A673 (cell line): ENCODE data around the gene PKIB. TPM values are rescaled to one million over a fixed set of nuclear protein-coding genes. Genes with fewer than 3 reads are reported as not detected.

Experiments
- BruUV-seq: library from RNA; stranded (reverse); fragments of 400-500 nt; replicated peaks from 2 replicates; lab custom pipeline; 2021; lab: Mats Ljungman, UMichigan
- CTCF ChIA-PET: fragments of 300-600 bp; sonication (Branson Sonifier 250); formaldehyde crosslinking; loops from one replicate; lab custom pipeline; 2022; ENCODE audit warnings: antibody characterized with exemption; lab: Charles Lee
- POLR2A ChIA-PET: fragments of 300-600 bp; sonication (Branson Sonifier 250); formaldehyde crosslinking; loops from one replicate; lab custom pipeline; 2022; ENCODE audit warnings: antibody characterized with exemption; ENCODE audit not compliant: low non-redundant PET; lab: Charles Lee
- DNase-seq: peaks from one replicate; pipeline ENCODE4 v3.0.0-alpha.2; 2015; ENCODE audit warnings: low spot score
- H3K27ac ChIP-seq: fragments of 200-600 bp; sonication (generic); 2 replicates; pipeline ENCODE4 v1.5.1; 2016; ENCODE audit warnings: mixed run types, low read depth, mild to moderate bottlenecking, mixed read lengths, antibody characterized with exemption, low read length; ENCODE audit not compliant: poor library complexity, severe bottlenecking
- H3K27me3 ChIP-seq: fragments of 200-600 bp; sonication (generic); replicated peaks from 2 replicates; pipeline ENCODE4 v1.6.1; 2017; ENCODE audit warnings: mixed run types, low read depth, mild to moderate bottlenecking, mixed read lengths, antibody characterized with exemption, low read length; ENCODE audit not compliant: insufficient read depth, poor library complexity
- H3K36me3 ChIP-seq: fragments of 200-600 bp; sonication (generic); 2 replicates; pipeline ENCODE4 v1.6.1; 2016; ENCODE audit warnings: mixed run types, mild to moderate bottlenecking, mixed read lengths, antibody characterized with exemption, low read length; ENCODE audit not compliant: insufficient read depth, poor library complexity, severe bottlenecking
- H3K4me1 ChIP-seq: fragments of 200-600 bp; sonication (generic); 2 replicates; pipeline ENCODE4 v1.6.1; 2017; ENCODE audit warnings: mixed run types, mild to moderate bottlenecking, mixed read lengths, antibody characterized with exemption, low read length; ENCODE audit not compliant: insufficient read depth, poor library complexity, severe bottlenecking
- H3K4me3 ChIP-seq: fragments of 200-600 bp; sonication (generic); 2 replicates; pipeline ENCODE4 v1.5.1; 2016; ENCODE audit warnings: low read depth, mixed run types, mild to moderate bottlenecking, mixed read lengths, low read length; ENCODE audit not compliant: poor library complexity, severe bottlenecking
- H3K9me3 ChIP-seq: fragments of 200-600 bp; sonication (generic); 2 replicates; pipeline ENCODE4 v1.6.1; 2016; ENCODE audit warnings: mixed run types, low read depth, mild to moderate bottlenecking, mixed read lengths, antibody characterized with exemption, low read length; ENCODE audit not compliant: poor library complexity, severe bottlenecking
- CTCF ChIP-seq: fragments of 300-800, 200-600 bp; sonication (generic); conservative IDR thresholded peaks from 2 replicates; pipeline ENCODE4 v1.5.1; 2017; ENCODE audit warnings: low read depth, mild to moderate bottlenecking, antibody characterized with exemption, low read length, moderate library complexity, mixed read lengths
- EZH2 ChIP-seq: fragments of 200-600 bp; sonication (generic); IDR thresholded peaks from 2 replicates; pipeline ENCODE4 v1.6.1; 2017; ENCODE audit warnings: borderline replicate concordance, low read depth, mild to moderate bottlenecking, mixed read lengths, antibody characterized with exemption, low read length; ENCODE audit not compliant: poor library complexity, severe bottlenecking
- intact Hi-C: fragments of 100-400 bp; cut with micrococcal nuclease; formaldehyde crosslinking; loops from one replicate; pipeline ENCODE4 v1.10.0; 2022; ENCODE audit not compliant: unreplicated experiment
- total RNA-seq: library from RNA; stranded (reverse); gene quantifications from 2 replicates; pipeline ENCODE4 v1.2.3, GENCODE V29; 2021

Gene PKIB
- total RNA-seq, 1 experiment from 2014 or later, result 11.5 TPM

- BruUV-seq, result no TSS peak
- no peak for TF ChIP-seq CTCF
- no peak for TF ChIP-seq EZH2
- peaks cover 3% of the 10 kb centered on the region for H3K4me1 ChIP-seq
- POLR2A ChIA-PET, result interaction anchor here (0.9 kb wide), 1 partner anchor 40 kb away, joined by 4 read pairs; no protein-coding TSS in a partner anchor
- H3K27ac ChIP-seq, result no peak overlapping the region
- no peaks in the 10 kb centered on the region for H3K36me3 ChIP-seq
- CTCF ChIA-PET, result no interaction called here
- H3K9me3 ChIP-seq, result no peaks in the 10 kb centered on the region
- no peak overlapping the region for H3K4me3 ChIP-seq
- no peak for DNase-seq
- no peaks in the 10 kb centered on the region for H3K27me3 ChIP-seq
- intact Hi-C loops, result no loop called here
These were observed 68.6 kb downstream of the PKIB start for GRCh38 chr6:122678841-122679240.

- Histone ChIP-seq H3K9me3 (no peaks in the 10 kb centered on the region), H3K27ac (no peak overlapping the region), H3K4me3 (no peak overlapping the region), H3K36me3 (no peaks in the 10 kb centered on the region), H3K4me1 (peaks cover 3% of the 10 kb centered on the region), H3K27me3 (no peaks in the 10 kb centered on the region)
- DNase-seq, result peak; percentile 15
- ChIA-PET CTCF (no interaction called here), POLR2A (no interaction called here)
- intact Hi-C loops, result loop anchor here (1.0 kb wide), 1 partner anchor 27 kb away; no protein-coding TSS in a partner anchor
- BruUV-seq, result no TSS peak
- TF ChIP-seq CTCF, result no peak
- no peak for TF ChIP-seq EZH2
These were observed 71.5 kb downstream of the PKIB start for GRCh38 chr6:122681705-122682104.

GRCh38 chr6:122683989-122684651, 73.9 kb downstream of the PKIB start:
- no TSS peak for BruUV-seq
- ChIA-PET CTCF (no interaction called here), POLR2A (no interaction called here)
- no peak overlapping the region for H3K4me3 ChIP-seq
- DNase-seq, result no peak
- no peaks in the 10 kb centered on the region for H3K4me1 ChIP-seq
- intact Hi-C loops, result no loop called here
- H3K36me3 ChIP-seq, result no peaks in the 10 kb centered on the region
- TF ChIP-seq CTCF, result no peak
- TF ChIP-seq EZH2, result no peak
- no peaks in the 10 kb centered on the region for H3K9me3 ChIP-seq
- H3K27me3 ChIP-seq, result no peaks in the 10 kb centered on the region
- no peak overlapping the region for H3K27ac ChIP-seq
